GM12875 (cell line): ENCODE measurements around the gene SAMD11.

ENCODE experiments used
- H3K4me3 ChIP-seq: one replicate; pipeline ENCODE4 v1.5.1; 2011; ENCODE audit warnings: low read depth, low read length, control low read depth
- CTCF ChIP-seq: IDR thresholded peaks from 2 replicates; pipeline ENCODE4 v1.5.1; 2011; ENCODE audit warnings: low read depth, mild to moderate bottlenecking, control low read depth, inconsistent platforms, low read length, moderate library complexity, borderline replicate concordance; ENCODE audit not compliant: insufficient read depth

The SAMD11 gene

GRCh38 chr1:966704-967300, 43.1 kb downstream of the SAMD11 start:
- no peak for TF ChIP-seq CTCF
- H3K4me3 ChIP-seq = peak overlapping the region; percentile 36

- TF ChIP-seq CTCF = no peak
- H3K4me3 ChIP-seq = no peak overlapping the region
Measured at GRCh38 chr1:967466-968343, 44.0 kb downstream of the SAMD11 start.

GRCh38 chr1:969260-969855, 45.6 kb downstream of the SAMD11 start:
- no peak overlapping the region for H3K4me3 ChIP-seq
- no peak for TF ChIP-seq CTCF

GRCh38 chr1:970242-970972, 46.7 kb downstream of the SAMD11 start:
- no peak for TF ChIP-seq CTCF
- no peak overlapping the region for H3K4me3 ChIP-seq

- H3K4me3 ChIP-seq = no peak overlapping the region
- no peak for TF ChIP-seq CTCF
Measured at GRCh38 chr1:970973-971730, 47.4 kb downstream of the SAMD11 start.

GRCh38 chr1:971751-972506, 48.2 kb downstream of the SAMD11 start:
- TF ChIP-seq CTCF = no peak
- H3K4me3 ChIP-seq = no peak overlapping the region
